ENCODE measurements around the gene KYAT1. TPM values are rescaled to one million over a fixed set of nuclear protein-coding genes. Genes with fewer than 3 reads are reported as not detected.

Gene KYAT1
- total and polyA plus RNA-seq, 2 of the 8 experiments (the other 6 are each of a cell fraction or from before 2014, with no cell fraction given), result 30.4 to 42.2 TPM

DNA sequence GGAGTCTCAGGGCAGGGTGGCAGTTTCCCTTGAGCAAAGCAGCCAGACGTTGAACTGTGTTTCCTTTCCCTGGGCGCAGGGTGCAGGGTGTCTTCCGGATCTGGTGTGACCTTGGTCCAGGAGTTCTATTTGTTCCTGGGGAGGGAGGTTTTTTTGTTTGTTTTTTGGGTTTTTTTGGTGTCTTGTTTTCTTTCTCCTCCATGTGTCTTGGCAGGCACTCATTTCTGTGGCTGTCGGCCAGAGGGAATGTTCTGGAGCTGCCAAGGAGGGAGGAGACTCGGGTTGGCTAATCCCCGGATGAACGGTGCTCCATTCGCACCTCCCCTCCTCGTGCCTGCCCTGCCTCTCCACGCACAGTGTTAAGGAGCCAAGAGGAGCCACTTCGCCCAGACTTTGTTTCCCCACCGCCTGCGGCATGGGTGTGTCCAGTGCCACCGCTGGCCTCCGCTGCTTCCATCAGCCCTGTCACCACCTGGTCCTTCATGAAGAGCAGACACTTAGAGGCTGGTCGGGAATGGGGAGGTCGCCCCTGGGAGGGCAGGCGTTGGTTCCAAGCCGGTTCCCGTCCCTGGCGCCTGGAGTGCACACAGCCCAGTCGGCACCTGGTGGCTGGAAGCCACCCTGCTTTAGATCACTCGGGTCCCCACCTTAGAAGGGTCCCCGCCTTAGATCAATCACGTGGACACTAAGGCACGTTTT is 35.5 kb upstream of the KYAT1 start:
- no peak for FAIRE-seq

More for the DNA sequence above, 35.5 kb upstream of the KYAT1 start:
- H2BK15ac ChIP-seq (ENCODE audit: low read length), result no peak overlapping the region
- H4K8ac ChIP-seq (ENCODE audit: extremely low read depth, insufficient read depth, low read length), result no peak overlapping the region
- H3K4me2 ChIP-seq (ENCODE audit: insufficient read depth in 1 of 2, low read depth in 2 of 2, low read length in 2 of 2), result no peak overlapping the region
- no peak overlapping the region for H2BK120ac ChIP-seq (replicated peaks; ENCODE audit: low read depth, low read length)
- no peak overlapping the region for H4K5ac ChIP-seq (ENCODE audit: insufficient read length, low read depth, low read length)
- no peak overlapping the region for H4K91ac ChIP-seq (replicated peaks; ENCODE audit: insufficient read length, low read length)
- no peak overlapping the region for H2AK5ac ChIP-seq (ENCODE audit: low read depth, low read length)
- H3K4me1 ChIP-seq (replicated peaks in 1 of 4; ENCODE audit: control insufficient read depth in 3 of 4, insufficient read depth in 4 of 4, low read length in 3 of 4), result peaks cover 0 to 19% (median 9%) of the 10 kb centered on the region in 4 experiments; a peak in 6 of 7 replicates
- H3K79me2 ChIP-seq (ENCODE audit: control insufficient read depth in 1 of 2, insufficient read depth in 2 of 2, low read length in 2 of 2), result peaks cover 0 to 25% of the 10 kb centered on the region in 2 experiments; a peak in 2 of 4 replicates
- H3K18ac ChIP-seq (ENCODE audit: extremely low read depth, low read length), result no peak overlapping the region
- H2AFZ ChIP-seq (ENCODE audit: low read length), result no peak overlapping the region
- H3K23me2 ChIP-seq (ENCODE audit: low read depth, low read length), result peaks cover 2% of the 10 kb centered on the region; the same call in 1 of the 2 replicates
- no peaks in the 10 kb centered on the region for H3K9me3 ChIP-seq (ENCODE audit: insufficient read depth in 2 of 2, low read depth in 1 of 2, low read length in 1 of 2)
- DNase-seq (ENCODE audit: low read depth in 1 of 2, low spot score in 2 of 2), result no peak
- H3K56ac ChIP-seq (replicated peaks; ENCODE audit: insufficient read length, low read depth, low read length), result no peak overlapping the region
- peaks cover 0 to 24% (median 20%) of the 10 kb centered on the region in 4 experiments for H3K36me3 ChIP-seq (ENCODE audit: control insufficient read depth in 2 of 4, insufficient read depth in 4 of 4, low read length in 3 of 4)
- no peak overlapping the region for H3K27ac ChIP-seq (ENCODE audit: low read depth, low read length)
- TF ChIP-seq CBX8 (IDR thresholded peaks at IDR 0.05; ENCODE audit: borderline replicate concordance, low read depth, low read length) (no peak), HDAC6 (IDR thresholded peaks at IDR 0.05; ENCODE audit: low read depth, low read length) (no peak), HDAC2 (IDR thresholded peaks at IDR 0.05; ENCODE audit: borderline replicate concordance in 1 of 2, low read depth in 2 of 2, low read length in 2 of 2) (no peak), YY1 (IDR thresholded peaks at IDR 0.05; ENCODE audit: low read depth, low read length) (no peak), TAF1 (IDR thresholded peaks at IDR 0.05; ENCODE audit: low read depth, low read length) (no peak), MAFK (IDR thresholded peaks at IDR 0.05; ENCODE audit: low read depth, low read length) (no peak)
- peaks cover 9% of the 10 kb centered on the region in 2 experiments for H4K20me1 ChIP-seq (replicated peaks in 1 of 2; ENCODE audit: control insufficient read depth in 1 of 2, insufficient read depth in 2 of 2, low read length in 2 of 2)
- no peak overlapping the region for H2BK20ac ChIP-seq (ENCODE audit: low read length)
- H3K79me1 ChIP-seq (ENCODE audit: low read depth, low read length), result peaks cover 10% of the 10 kb centered on the region; the same call in 1 of the 2 replicates
- 96% methylated on average over 26 of the region's 26 CpGs; no CpG with 5 or more reads in 1 of the 2 experiments for WGBS, 2 experiments (ENCODE audit: extremely low coverage in 1 of 2, insufficient coverage in 1 of 2, insufficient read length in 1 of 2, insufficient replicate concordance in 2 of 2, low coverage in 1 of 2, low lambda C conversion rate in 2 of 2, missing lambda C conversion rate in 1 of 2)
- no peak overlapping the region for H3K4me3 ChIP-seq (ENCODE audit: extremely low read depth in 1 of 4, insufficient read depth in 2 of 4, low read depth in 3 of 4, low read length in 4 of 4)
- no peak overlapping the region for H3K9ac ChIP-seq (replicated peaks in 1 of 4; ENCODE audit: extremely low read depth in 1 of 4, low read depth in 3 of 4, low read length in 3 of 4)
- H2BK12ac ChIP-seq (ENCODE audit: low read depth, low read length), result no peak overlapping the region
- H3K27me3 ChIP-seq (replicated peaks in 1 of 4; ENCODE audit: control insufficient read depth in 3 of 4, extremely low read depth in 1 of 4, insufficient read depth in 3 of 4, low read length in 3 of 4), result no peaks in the 10 kb centered on the region
- ChIA-PET POLR2A (ENCODE audit: partially characterized antibody) (interaction anchor here (1.1 to 1.8 kb wide), 2 partner anchors 11 to 29 kb away, joined by 3 to 4 read pairs; no protein-coding TSS in a partner anchor), CTCF (ENCODE audit: partially characterized antibody) (interaction anchor here (3.9 kb wide), 1 partner anchor 11 kb away, joined by 26 read pairs; no protein-coding TSS in a partner anchor)
- H3K14ac ChIP-seq (ENCODE audit: insufficient read length), result no peak overlapping the region
- H3K4ac ChIP-seq (replicated peaks; ENCODE audit: insufficient read length, low read depth, low read length), result no peak overlapping the region
- no peak overlapping the region for H2BK5ac ChIP-seq (ENCODE audit: low read depth, low read length)
- H3K23ac ChIP-seq (ENCODE audit: insufficient read length), result no peak overlapping the region

Data from H1 (cell line).